HG03025 (cell line): ENCODE measurements around the gene CR1.
"Not testable (repeated sequence)": the region's sequence is repeated elsewhere in the genome, so short reads cannot be mapped to it uniquely, and the experiment has no call there.

Source experiments
- ATAC-seq: cut with Tn5 transposase; IDR thresholded peaks from one replicate; pipeline ENCODE4 v1.9.1; 2021; ENCODE audit warnings: mild to moderate bottlenecking, moderate library complexity; ENCODE audit not compliant: unreplicated experiment, low FRiP score

The CR1 gene

GRCh38 chr1:207502726-207503125 is 6.8 kb downstream of the CR1 start:
- ATAC-seq: no peak

- no peak for ATAC-seq
Observed at GRCh38 chr1:207503950-207504349, 8.0 kb downstream of the CR1 start.

GRCh38 chr1:207504438-207504837 is 8.5 kb downstream of the CR1 start:
- ATAC-seq: no peak

GRCh38 chr1:207510444-207510843 is 14.5 kb downstream of the CR1 start:
- no peak for ATAC-seq

GRCh38 chr1:207514890-207515289 is 18.9 kb downstream of the CR1 start:
- no peak for ATAC-seq

GRCh38 chr1:207516729-207517128 is 20.8 kb downstream of the CR1 start:
- no peak for ATAC-seq

GRCh38 chr1:207518608-207519236 is 22.8 kb downstream of the CR1 start:
- no peak for ATAC-seq

GRCh38 chr1:207519505-207520399 is 23.8 kb downstream of the CR1 start:
- no peak for ATAC-seq

GRCh38 chr1:207520400-207521345 is 24.7 kb downstream of the CR1 start:
- ATAC-seq: not testable (repeated sequence)

- ATAC-seq: not testable (repeated sequence)
Observed at GRCh38 chr1:207525239-207525638, 29.3 kb downstream of the CR1 start.

GRCh38 chr1:207528401-207528800 is 32.4 kb downstream of the CR1 start:
- ATAC-seq: not testable (repeated sequence)

- ATAC-seq: not testable (repeated sequence)
Observed at GRCh38 chr1:207536263-207536662, 40.3 kb downstream of the CR1 start.

GRCh38 chr1:207546677-207547357 is 50.9 kb downstream of the CR1 start:
- ATAC-seq: not testable (repeated sequence)

- ATAC-seq: not testable (repeated sequence)
Observed at GRCh38 chr1:207554823-207555222, 58.9 kb downstream of the CR1 start.

GRCh38 chr1:207565546-207566468 is 69.8 kb downstream of the CR1 start:
- no peak for ATAC-seq

- ATAC-seq: not testable (repeated sequence)
Observed at GRCh38 chr1:207571926-207572325, 76.0 kb downstream of the CR1 start.

- ATAC-seq: not testable (repeated sequence)
Observed at GRCh38 chr1:207573074-207573473, 77.1 kb downstream of the CR1 start.

GRCh38 chr1:207575381-207575780 is 79.4 kb downstream of the CR1 start:
- ATAC-seq: not testable (repeated sequence)
